Astrocyte (in vitro differentiated cells and primary cell): ENCODE measurements around the gene NEK7.

Experiments used
- EZH2 ChIP-seq: IDR thresholded peaks from 2 replicates; pipeline ENCODE4 v1.6.1; 2012; ENCODE audit warnings: mild to moderate bottlenecking, low read length, inconsistent platforms; ENCODE audit not compliant: insufficient read depth
- TF ChIP-seq, protein P1 (sequence below): IDR thresholded peaks from 2 replicates; pipeline ENCODE4 v1.5.1; 2011; ENCODE audit warnings: low read depth, mild to moderate bottlenecking, inconsistent platforms, low read length, moderate library complexity; ENCODE audit not compliant: insufficient read depth

- TF ChIP-seq, protein P1, sequence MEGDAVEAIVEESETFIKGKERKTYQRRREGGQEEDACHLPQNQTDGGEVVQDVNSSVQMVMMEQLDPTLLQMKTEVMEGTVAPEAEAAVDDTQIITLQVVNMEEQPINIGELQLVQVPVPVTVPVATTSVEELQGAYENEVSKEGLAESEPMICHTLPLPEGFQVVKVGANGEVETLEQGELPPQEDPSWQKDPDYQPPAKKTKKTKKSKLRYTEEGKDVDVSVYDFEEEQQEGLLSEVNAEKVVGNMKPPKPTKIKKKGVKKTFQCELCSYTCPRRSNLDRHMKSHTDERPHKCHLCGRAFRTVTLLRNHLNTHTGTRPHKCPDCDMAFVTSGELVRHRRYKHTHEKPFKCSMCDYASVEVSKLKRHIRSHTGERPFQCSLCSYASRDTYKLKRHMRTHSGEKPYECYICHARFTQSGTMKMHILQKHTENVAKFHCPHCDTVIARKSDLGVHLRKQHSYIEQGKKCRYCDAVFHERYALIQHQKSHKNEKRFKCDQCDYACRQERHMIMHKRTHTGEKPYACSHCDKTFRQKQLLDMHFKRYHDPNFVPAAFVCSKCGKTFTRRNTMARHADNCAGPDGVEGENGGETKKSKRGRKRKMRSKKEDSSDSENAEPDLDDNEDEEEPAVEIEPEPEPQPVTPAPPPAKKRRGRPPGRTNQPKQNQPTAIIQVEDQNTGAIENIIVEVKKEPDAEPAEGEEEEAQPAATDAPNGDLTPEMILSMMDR, result no peak
- no peak for TF ChIP-seq EZH2
Observed at GRCh38 chr1:198184516-198184915, 27.7 kb downstream of the NEK7 start.
